Lung (tissue), 12 donors: ENCODE measurements around the gene VGLL4. TPM values are rescaled to one million over a fixed set of nuclear protein-coding genes. Genes with fewer than 3 reads are reported as not detected.
A peak's percentile ranks its signal among the peaks of the same experiment; 100 is the strongest.

ENCODE experiments used
- ATAC-seq: fragments of 200-7000 bp; cut with Tn5 transposase; one replicate; pipeline ENCODE4 v1.9.1; 2020; ENCODE audit warnings: moderate number of reproducible peaks; ENCODE audit not compliant: insufficient read depth, low FRiP score
- DNase-seq, 3 donors: peaks; one replicate each; pipeline ENCODE4 v3.0.0-alpha.2; 2013 to 2017
- H3K27ac ChIP-seq, 2 donors: one replicate each; pipeline ENCODE4 v1.5.1; 2013; ENCODE audit warnings: mild to moderate bottlenecking in 2 of 2, moderate library complexity in 2 of 2, control low read depth in 1 of 2, inconsistent platforms in 1 of 2, low read depth in 1 of 2, low read length in 1 of 2
- H3K27me3 ChIP-seq, 3 donors: one replicate each; pipeline ENCODE4 v1.5.1; 2013; ENCODE audit warnings: low read length in 2 of 3; ENCODE audit not compliant: control insufficient read depth in 3 of 3, insufficient read depth in 3 of 3
- H3K36me3 ChIP-seq, 4 donors: one replicate each; pipeline ENCODE4 v1.5.1; 2013; ENCODE audit warnings: low read length in 4 of 4, mild to moderate bottlenecking in 1 of 4, moderate library complexity in 1 of 4; ENCODE audit not compliant: control insufficient read depth in 4 of 4, insufficient read depth in 4 of 4
- H3K4me1 ChIP-seq, 5 donors: one replicate each; pipeline ENCODE4 v1.5.1; 2013; ENCODE audit warnings: low read length in 5 of 5, mild to moderate bottlenecking in 2 of 5, moderate library complexity in 1 of 5; ENCODE audit not compliant: control insufficient read depth in 5 of 5, insufficient read depth in 5 of 5
- H3K4me3 ChIP-seq: one replicate; pipeline ENCODE4 v1.5.1; 2013; ENCODE audit warnings: mild to moderate bottlenecking, control low read depth, moderate library complexity
- H3K9ac ChIP-seq, 2 donors: one replicate each; pipeline ENCODE4 v1.5.1; 2013; ENCODE audit warnings: low read length in 2 of 2, control low read depth in 1 of 2; ENCODE audit not compliant: insufficient read depth in 1 of 2
- H3K9me3 ChIP-seq, 4 donors: one replicate each; pipeline ENCODE4 v1.5.1; 2013; ENCODE audit warnings: low read length in 3 of 4, mild to moderate bottlenecking in 1 of 4, moderate library complexity in 1 of 4; ENCODE audit not compliant: control insufficient read depth in 4 of 4, insufficient read depth in 3 of 4
- CTCF ChIP-seq: IDR thresholded peaks from 2 replicates; pipeline ENCODE4 v1.5.1; 2012; ENCODE audit warnings: mild to moderate bottlenecking; ENCODE audit errors: control extremely low read depth, extremely low read depth
- WGBS, 2 donors: extraction: QIAGEN DNeasy Blood & Tissue Kit; methylation state at CpG; one replicate each; pipeline ENCODE4 v1.1.7; 2013; 5-methylcytosine and 5-hydroxymethylcytosine counted together
- polyA plus RNA-seq, 2 donors: library from polyadenylated mRNA; stranded (reverse); fragments of 200-250 nt; gene quantifications; one replicate each; pipeline ENCODE4 v1.2.1, GENCODE V29; 2013
- total RNA-seq, 2 donors: library from RNA; depleted of rRNA in 1 of 2; stranded (reverse); fragments of >200 nt in 1 of 2; gene quantifications; one replicate each; pipeline ENCODE4 v1.2.1, GENCODE V29; 2014 to 2021
- donor health status: control.
- donor health status: control.
- donor health status: Bipolar disorder and iron deficiency.
- donor health status: healthy.
- donor health status: DM: yes; HTN: yes; CAD: no.

VGLL4 gene
- total and polyA plus RNA-seq, 4 donors, result 30.5 to 94.1 (median 39.3) TPM

- TF ChIP-seq CTCF, result no peak
- Histone ChIP-seq H3K27ac (no peak overlapping the region), H3K36me3 (no peaks in the 10 kb centered on the region), H3K9me3 (no peaks in the 10 kb centered on the region), H3K4me1 (peaks cover 15 to 52% (median 16%) of the 10 kb centered on the region in 5 donors), H3K4me3 (no peak overlapping the region), H3K9ac (peak overlapping the region in 1 of 2 donors; percentile 19), H3K27me3 (no peaks in the 10 kb centered on the region)
- no peak for ATAC-seq
- no peak for DNase-seq
- WGBS, 2 donors, result 65 to 74% methylated on average over 8 of the region's 8 CpGs
These were observed 19.6 kb downstream of the VGLL4 start for GRCh38 chr3:11624161-11624560.

- 91 to 95% methylated on average over 9 of the region's 9 CpGs for WGBS, 2 donors
- ATAC-seq (no peak), DNase-seq (no peak)
- Histone ChIP-seq H3K4me3 (no peak overlapping the region), H3K27ac (no peak overlapping the region), H3K4me1 (peaks cover 15 to 56% (median 16%) of the 10 kb centered on the region in 5 donors), H3K9me3 (no peaks in the 10 kb centered on the region), H3K27me3 (no peaks in the 10 kb centered on the region), H3K36me3 (no peaks in the 10 kb centered on the region), H3K9ac (no peak overlapping the region)
- TF ChIP-seq CTCF, result no peak
These were observed 20.8 kb downstream of the VGLL4 start for GRCh38 chr3:11622586-11623550.

GRCh38 chr3:11621077-11621476, 22.6 kb downstream of the VGLL4 start:
- H3K4me1 ChIP-seq, result peaks cover 15 to 49% (median 24%) of the 10 kb centered on the region in 5 donors
- H3K9me3 ChIP-seq, result no peaks in the 10 kb centered on the region
- ATAC-seq, result no peak
- H3K36me3 ChIP-seq, result no peaks in the 10 kb centered on the region
- H3K9ac ChIP-seq, result no peak overlapping the region
- H3K4me3 ChIP-seq, result no peak overlapping the region
- DNase-seq, result no peak
- WGBS, 2 donors, result 88 to 89% methylated on average over 2 of the region's 2 CpGs
- no peak overlapping the region for H3K27ac ChIP-seq
- H3K27me3 ChIP-seq, result no peaks in the 10 kb centered on the region
- TF ChIP-seq CTCF, result no peak
